HEK293T (cell line): ENCODE results near the gene GABRD.

ENCODE experiments used
- CTCF ChIA-PET: fragments of 350-600 bp; formaldehyde crosslinking; extraction: SDS; loops from one replicate; lab custom pipeline; 2021; ENCODE audit warnings: antibody characterized with exemption, inconsistent platforms; lab: Yijun Ruan, JAX
- POLR2A ChIA-PET: fragments of 350-600 bp; formaldehyde crosslinking; extraction: SDS; loops from one replicate; lab custom pipeline; 2020; ENCODE audit warnings: antibody characterized with exemption, inconsistent platforms; lab: Yijun Ruan, JAX
- DNase-seq: peaks from one replicate; pipeline ENCODE4 v3.0.0; 2012; ENCODE audit warnings: mixed read lengths; ENCODE audit errors: extremely low spot score
- ARNT ChIP-seq: fragments of 450-650 bp; IDR thresholded peaks from 2 replicates; pipeline ENCODE4 v1.6.1; 2017; ENCODE audit warnings: mild to moderate bottlenecking
- BHLHE40 ChIP-seq: fragments of 450-650 bp; IDR thresholded peaks from 2 replicates; pipeline ENCODE4 v1.6.1; 2016; ENCODE audit warnings: mild to moderate bottlenecking, moderate library complexity, borderline replicate concordance
- CTBP1 ChIP-seq: fragments of 450-650 bp; IDR thresholded peaks from 2 replicates; pipeline ENCODE4 v1.6.1; 2016; ENCODE audit warnings: borderline replicate concordance
- ELF4 ChIP-seq: fragments of 450-650 bp; IDR thresholded peaks from 2 replicates; pipeline ENCODE4 v1.6.1; 2017; ENCODE audit warnings: antibody characterized with exemption
- FOXA1 ChIP-seq: fragments of 450-650 bp; IDR thresholded peaks from 2 replicates; pipeline ENCODE4 v1.6.1; 2016; ENCODE audit warnings: mild to moderate bottlenecking
- FOXK2 ChIP-seq: fragments of 450-650 bp; IDR thresholded peaks from 2 replicates; pipeline ENCODE4 v1.6.1; 2016; ENCODE audit warnings: mild to moderate bottlenecking
- FOXM1 ChIP-seq: fragments of 450-650 bp; IDR thresholded peaks from 2 replicates; pipeline ENCODE4 v1.6.1; 2017; ENCODE audit warnings: mild to moderate bottlenecking, borderline replicate concordance
- HDGF ChIP-seq: fragments of 450-650 bp; IDR thresholded peaks from 2 replicates; pipeline ENCODE4 v1.6.1; 2017; ENCODE audit warnings: antibody characterized with exemption, borderline replicate concordance
- L3MBTL2 ChIP-seq: fragments of 450-650 bp; conservative IDR thresholded peaks from 2 replicates; pipeline ENCODE4 v1.6.1; 2016; ENCODE audit warnings: mild to moderate bottlenecking
- LEF1 ChIP-seq: fragments of 450-650 bp; IDR thresholded peaks from 2 replicates; pipeline ENCODE4 v1.6.1; 2017; ENCODE audit warnings: mild to moderate bottlenecking, borderline replicate concordance
- NFRKB ChIP-seq: fragments of 450-650 bp; IDR thresholded peaks from 2 replicates; pipeline ENCODE4 v1.6.1; 2016; ENCODE audit warnings: mild to moderate bottlenecking, moderate library complexity
- SP1 ChIP-seq: fragments of 450-650 bp; IDR thresholded peaks from 2 replicates; pipeline ENCODE4 v1.6.1; 2017
- SUZ12 ChIP-seq: fragments of 450-650 bp; IDR thresholded peaks from 2 replicates; pipeline ENCODE4 v1.6.1; 2016; ENCODE audit warnings: mild to moderate bottlenecking
- TARDBP ChIP-seq: fragments of 450-650 bp; IDR thresholded peaks from 2 replicates; pipeline ENCODE4 v1.6.1; 2016
- ZNF384 ChIP-seq: fragments of 450-650 bp; IDR thresholded peaks from 2 replicates; pipeline ENCODE4 v1.6.1; 2016
- TF ChIP-seq, protein P1 (sequence below): fragments of 450-650 bp; IDR thresholded peaks from 2 replicates; pipeline ENCODE4 v1.6.1; 2016

The GABRD gene

DNA sequence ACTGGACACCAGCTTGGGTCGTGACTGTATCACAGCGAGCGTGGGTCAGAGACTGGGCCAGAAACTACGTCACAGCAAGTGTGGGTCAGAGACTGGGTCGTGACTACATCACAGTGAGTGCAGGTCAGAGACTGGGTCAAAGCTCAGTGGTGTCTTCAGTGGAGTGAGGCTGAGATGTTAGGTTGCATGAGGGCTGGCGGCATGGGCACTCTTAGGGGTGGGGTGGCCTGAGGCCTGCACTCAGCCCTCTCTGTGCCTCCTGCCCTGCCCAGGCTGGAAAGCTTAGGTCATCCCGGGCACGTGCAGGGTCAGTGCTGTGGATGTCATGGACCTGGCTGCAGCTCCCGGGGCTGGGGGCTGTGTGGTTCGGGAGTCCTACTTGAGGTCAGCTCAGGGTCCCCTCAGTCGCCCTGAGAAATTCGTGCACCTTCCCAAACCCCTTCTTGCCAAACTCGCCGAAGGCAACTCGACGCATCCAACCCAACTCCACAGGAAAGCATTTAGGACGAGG lies 34.5 kb upstream of the GABRD start:
- CTCF ChIA-PET, result no interaction called here
- TF ChIP-seq L3MBTL2, result no peak
- TF ChIP-seq ARNT, result no peak
- no peak for TF ChIP-seq BHLHE40
- TF ChIP-seq SUZ12, result no peak
- TF ChIP-seq, protein P1, sequence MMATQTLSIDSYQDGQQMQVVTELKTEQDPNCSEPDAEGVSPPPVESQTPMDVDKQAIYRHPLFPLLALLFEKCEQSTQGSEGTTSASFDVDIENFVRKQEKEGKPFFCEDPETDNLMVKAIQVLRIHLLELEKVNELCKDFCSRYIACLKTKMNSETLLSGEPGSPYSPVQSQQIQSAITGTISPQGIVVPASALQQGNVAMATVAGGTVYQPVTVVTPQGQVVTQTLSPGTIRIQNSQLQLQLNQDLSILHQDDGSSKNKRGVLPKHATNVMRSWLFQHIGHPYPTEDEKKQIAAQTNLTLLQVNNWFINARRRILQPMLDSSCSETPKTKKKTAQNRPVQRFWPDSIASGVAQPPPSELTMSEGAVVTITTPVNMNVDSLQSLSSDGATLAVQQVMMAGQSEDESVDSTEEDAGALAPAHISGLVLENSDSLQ, result no peak
- no peak for TF ChIP-seq ZNF384
- no peak for DNase-seq
- POLR2A ChIA-PET, result no interaction called here

DNA sequence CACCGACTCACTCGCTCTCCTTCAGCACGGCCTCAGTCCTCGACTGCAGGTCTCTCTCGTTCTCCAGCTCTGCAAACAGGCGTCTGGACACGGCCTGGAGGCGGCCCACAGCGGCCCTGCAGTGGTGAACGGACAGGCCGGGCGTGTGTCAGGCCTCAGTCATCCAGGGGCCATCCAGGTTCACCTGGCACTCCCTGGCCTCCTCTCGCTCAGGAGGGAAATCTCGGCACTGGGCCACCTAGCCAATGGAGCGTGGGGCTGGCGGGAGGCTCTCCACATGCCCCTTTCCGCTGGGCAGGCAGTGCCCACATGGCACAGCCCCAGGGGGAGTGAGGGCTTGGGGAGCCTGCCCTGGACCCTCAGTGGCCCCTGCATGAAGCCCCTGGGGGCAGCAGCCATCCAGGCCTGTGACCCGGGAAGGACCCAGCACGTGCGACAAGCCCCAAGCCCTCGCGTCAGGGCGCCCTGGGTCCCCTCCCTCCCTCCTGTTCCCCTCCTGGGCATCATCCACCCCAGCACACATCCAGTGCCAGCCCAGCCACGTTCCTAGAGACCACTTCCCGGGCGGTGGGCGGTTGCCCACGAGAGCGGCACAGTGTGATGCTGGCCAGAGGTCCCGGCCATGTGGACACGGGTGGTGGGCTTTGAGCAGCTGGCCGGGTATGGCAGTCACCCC lies 33.6 kb upstream of the GABRD start:
- ChIA-PET CTCF (no interaction called here), POLR2A (no interaction called here)
- TF ChIP-seq FOXA1 (no peak), FOXK2 (no peak), ARNT (no peak), FOXM1 (no peak), LEF1 (no peak), ZNF384 (no peak), TARDBP (no peak), CTBP1 (no peak), SUZ12 (no peak), BHLHE40 (no peak), NFRKB (no peak), SP1 (no peak)
- DNase-seq, result no peak

DNA sequence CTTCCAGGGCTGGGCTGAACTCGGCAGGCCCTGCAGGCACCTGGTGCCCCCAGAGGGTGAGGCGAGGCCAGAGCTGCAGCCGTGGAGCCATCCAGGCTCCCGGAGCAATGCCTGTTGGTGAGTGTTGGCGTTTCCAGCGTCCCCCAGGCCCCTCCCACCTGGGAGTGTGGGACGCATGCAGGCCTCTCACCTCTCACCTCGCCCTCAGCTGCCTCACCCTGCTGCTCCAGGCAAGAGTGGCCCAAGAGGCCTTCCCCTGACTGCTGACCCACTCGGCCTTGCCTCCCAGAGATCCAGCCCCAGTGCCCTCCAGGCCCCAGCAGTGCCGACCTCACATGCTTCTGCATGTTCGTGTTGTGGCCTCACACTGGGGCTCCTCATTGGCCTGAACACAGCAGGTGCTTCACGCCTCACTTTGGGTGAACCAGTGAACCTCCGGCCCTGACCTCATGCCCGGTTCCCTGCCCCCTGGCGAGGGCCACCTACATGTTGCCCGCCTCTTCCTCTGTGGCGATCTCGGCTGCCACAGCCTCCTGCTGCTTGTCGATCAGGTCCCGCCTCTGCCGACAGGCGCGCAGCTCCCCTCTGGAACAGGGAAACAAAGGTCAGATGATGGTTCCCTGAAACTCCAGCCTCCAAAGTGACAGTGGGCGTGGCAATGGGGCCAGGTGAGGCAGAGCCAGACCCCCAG lies 32.5 kb upstream of the GABRD start:
- TF ChIP-seq ARNT, result no peak
- POLR2A ChIA-PET, result no interaction called here
- CTCF ChIA-PET, result no interaction called here
- no peak for DNase-seq

DNA sequence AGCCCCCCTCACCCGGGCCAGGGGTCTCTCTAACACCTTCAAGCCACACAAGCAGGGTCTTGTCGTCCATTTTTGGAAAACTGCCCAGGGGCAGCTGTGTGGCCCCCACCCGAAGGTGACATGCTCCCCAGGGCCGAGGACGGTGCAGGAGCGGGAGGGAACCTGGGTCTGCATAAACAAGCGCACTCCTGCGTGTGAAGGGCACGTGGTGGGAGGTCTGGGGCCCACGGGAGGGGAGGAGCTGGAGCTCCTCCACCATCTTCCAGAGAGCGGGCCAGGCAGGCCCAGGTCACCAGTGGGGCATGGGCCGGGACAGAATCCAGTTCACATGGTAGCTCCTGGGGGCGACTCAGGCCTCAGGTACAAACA lies 32.0 kb upstream of the GABRD start:
- DNase-seq, result no peak
- ChIA-PET CTCF (interaction anchor here (1.7 kb wide), 1 partner anchor 21 kb away, joined by 3 read pairs; no protein-coding TSS in a partner anchor), POLR2A (no interaction called here)
- TF ChIP-seq FOXM1, result no peak
- no peak for TF ChIP-seq BHLHE40
- TF ChIP-seq LEF1, result no peak
- no peak for TF ChIP-seq ARNT
- no peak for TF ChIP-seq NFRKB
- no peak for TF ChIP-seq HDGF
- no peak for TF ChIP-seq TARDBP
- no peak for TF ChIP-seq FOXK2
- no peak for TF ChIP-seq CTBP1
- TF ChIP-seq L3MBTL2, result no peak
- TF ChIP-seq SUZ12, result no peak
- TF ChIP-seq ELF4, result no peak
- TF ChIP-seq, protein P1, result no peak

DNA sequence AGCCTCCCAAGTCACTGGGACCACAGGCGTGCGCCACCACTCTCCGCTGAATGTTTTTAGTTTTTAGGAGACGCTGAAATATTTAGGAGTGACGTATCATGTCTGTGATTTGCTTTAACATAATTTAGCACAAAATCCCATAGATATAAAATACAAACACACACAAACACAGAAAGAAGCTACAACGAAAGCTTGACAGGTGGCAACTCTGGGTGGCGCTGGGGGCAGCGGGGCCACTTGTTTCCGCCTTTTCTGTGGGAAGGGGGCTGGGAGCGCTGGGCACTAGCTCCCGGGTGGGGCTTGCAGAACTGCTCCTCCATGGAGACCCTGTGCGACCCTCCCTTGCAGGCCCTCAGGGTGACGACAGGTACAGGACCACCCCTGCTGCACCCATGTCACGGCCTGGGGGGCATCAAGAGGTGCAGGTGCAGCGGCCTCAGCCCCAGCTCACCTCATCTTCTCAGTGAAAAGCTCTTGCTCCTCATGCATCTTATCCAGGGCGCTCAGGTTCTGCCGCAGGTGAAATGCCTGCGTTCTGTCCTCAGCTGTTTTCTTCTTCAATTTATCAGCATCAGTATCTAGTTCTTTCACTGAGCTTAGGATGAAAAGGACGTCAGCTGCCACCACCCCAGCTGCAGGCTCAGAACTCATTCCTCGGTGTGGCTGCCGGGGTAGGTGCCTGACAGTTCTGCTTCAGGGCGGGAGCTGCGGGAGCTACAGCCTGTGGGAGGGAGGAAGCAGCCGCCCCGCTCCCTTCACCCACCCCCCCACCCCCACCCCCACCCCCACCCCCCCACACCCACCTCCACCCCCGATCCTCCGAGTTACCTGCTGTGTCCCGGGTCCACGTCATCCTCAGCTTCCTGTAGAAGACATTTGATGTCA lies 30.8 kb upstream of the GABRD start:
- CTCF ChIA-PET, result interaction anchor here (1.2 to 1.7 kb wide), 2 partner anchors 23 to 56 kb away, joined by 3 read pairs; no protein-coding TSS in a partner anchor
- POLR2A ChIA-PET, result no interaction called here

DNA sequence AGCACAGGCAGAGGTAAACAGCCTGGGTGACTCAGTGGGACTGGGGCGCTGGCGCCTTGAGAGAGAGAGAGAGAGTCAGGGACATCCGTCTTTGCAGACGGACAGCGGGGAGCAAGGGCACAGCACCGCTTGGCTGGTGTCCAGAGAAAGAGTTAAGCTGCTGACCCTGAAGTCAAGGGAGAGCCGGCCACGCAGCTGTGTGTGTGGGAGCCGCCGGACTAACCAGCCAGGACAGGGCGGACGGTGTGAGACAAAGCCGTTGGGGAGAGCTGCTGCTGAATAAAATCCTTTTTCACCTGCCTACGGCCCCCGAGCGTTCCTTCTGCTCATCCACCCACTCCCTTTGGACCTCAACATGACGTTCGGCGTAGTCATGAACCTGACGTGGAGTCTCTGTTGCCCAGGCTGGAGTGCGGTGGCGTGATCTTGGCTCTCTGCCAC lies 30.0 kb upstream of the GABRD start:
- POLR2A ChIA-PET, result no interaction called here
- CTCF ChIA-PET, result interaction anchor here (1.2 to 1.7 kb wide), 2 partner anchors 23 to 55 kb away, joined by 3 read pairs; no protein-coding TSS in a partner anchor
- TF ChIP-seq FOXK2, result no peak
- TF ChIP-seq NFRKB, result no peak
- no peak for TF ChIP-seq LEF1
- TF ChIP-seq BHLHE40, result no peak
- no peak for TF ChIP-seq SUZ12
- TF ChIP-seq ZNF384, result no peak
- TF ChIP-seq FOXA1, result no peak
- no peak for TF ChIP-seq SP1
- no peak for TF ChIP-seq HDGF
- no peak for TF ChIP-seq L3MBTL2
- no peak for TF ChIP-seq FOXM1
- no peak for TF ChIP-seq TARDBP
- no peak for DNase-seq

More for the DNA sequence above, 30.8 kb upstream of the GABRD start:
- DNase-seq, result no peak
- TF ChIP-seq, protein P1, result no peak
- no peak for TF ChIP-seq ARNT
